AG04449 (cell line): ENCODE data around the gene PRR7.

Source experiments
- CTCF ChIA-PET: fragments of 350-600 bp; formaldehyde crosslinking; extraction: SDS; loops from one replicate; lab custom pipeline; 2021; ENCODE audit warnings: antibody characterized with exemption; lab: Yijun Ruan, JAX
- POLR2A ChIA-PET: fragments of 400-600, 350-600 bp; formaldehyde crosslinking; extraction: SDS; loops from one replicate; lab custom pipeline; 2020; ENCODE audit warnings: antibody characterized with exemption, inconsistent platforms; lab: Yijun Ruan, JAX
- DNase-seq: peaks from one replicate; pipeline ENCODE4 v3.0.0-alpha.2; 2010; ENCODE audit warnings: low read depth, low spot score
- H3K4me3 ChIP-seq: 2 replicates; pipeline ENCODE4 v1.5.1; 2011; ENCODE audit warnings: low read depth, mild to moderate bottlenecking, control low read depth, low read length
- CTCF ChIP-seq: IDR thresholded peaks from one replicate; pipeline ENCODE4 v1.5.1; 2011; ENCODE audit warnings: mild to moderate bottlenecking, moderate library complexity, low read length, control low read depth, inconsistent platforms; ENCODE audit not compliant: insufficient read depth; ENCODE audit errors: missing control alignments

Gene PRR7

GRCh38 chr5:177430972-177431316 is 15.7 kb upstream of the PRR7 start:
- no peak for DNase-seq
- no peak overlapping the region for H3K4me3 ChIP-seq
- no peak for TF ChIP-seq CTCF
- POLR2A ChIA-PET: interaction anchor here (1.3 kb wide), 1 partner anchor 9 kb away, joined by 4 read pairs; no protein-coding TSS in a partner anchor
- CTCF ChIA-PET: interaction anchor here (1.2 kb wide), 1 partner anchor 22 kb away, joined by 3 read pairs; no protein-coding TSS in a partner anchor

- POLR2A ChIA-PET: no interaction called here
- CTCF ChIA-PET: interaction anchor here (0.7 to 1.2 kb wide), 2 partner anchors 9 to 22 kb away, joined by 3 read pairs; no protein-coding TSS in a partner anchor
Observed at GRCh38 chr5:177431317-177432142, 15.1 kb upstream of the PRR7 start.

GRCh38 chr5:177432143-177432838 is 14.3 kb upstream of the PRR7 start:
- no peak for DNase-seq
- POLR2A ChIA-PET: no interaction called here
- TF ChIP-seq CTCF: no peak
- H3K4me3 ChIP-seq: no peak overlapping the region
- CTCF ChIA-PET: interaction anchor here (1.2 to 1.8 kb wide), 2 partner anchors 21 to 23 kb away, joined by 3 to 5 read pairs; no protein-coding TSS in a partner anchor

More at GRCh38 chr5:177431317-177432142, 15.1 kb upstream of the PRR7 start:
- TF ChIP-seq CTCF: no peak
- no peak overlapping the region for H3K4me3 ChIP-seq
- no peak for DNase-seq

- no peak overlapping the region for H3K4me3 ChIP-seq
- ChIA-PET CTCF (interaction anchor here (1.6 to 1.8 kb wide), 2 partner anchors 15 to 22 kb away, joined by 5 read pairs; no protein-coding TSS in a partner anchor), POLR2A (no interaction called here)
- no peak for DNase-seq
- no peak for TF ChIP-seq CTCF
Observed at GRCh38 chr5:177432839-177433657, 13.6 kb upstream of the PRR7 start.

- POLR2A ChIA-PET: no interaction called here
- CTCF ChIA-PET: interaction anchor here (0.9 to 1.8 kb wide), 4 partner anchors 12 to 30 kb away, joined by 4 to 5 read pairs (median 5); no protein-coding TSS in a partner anchor
Observed at GRCh38 chr5:177433658-177434217, 12.9 kb upstream of the PRR7 start.

More at GRCh38 chr5:177433658-177434217, 12.9 kb upstream of the PRR7 start:
- DNase-seq: no peak
- TF ChIP-seq CTCF: no peak
- H3K4me3 ChIP-seq: no peak overlapping the region
